Measurements from ENCODE around the gene GAREM2.
A peak's percentile ranks its signal among the peaks of the same experiment; 100 is the strongest.
"Not testable (repeated sequence)": the region's sequence is repeated elsewhere in the genome, so short reads cannot be mapped to it uniquely, and the experiment has no call there.

GAREM2 gene

GRCh38 chr2:26161926-26162325 is 11.0 kb upstream of the GAREM2 start:
- no peak overlapping the region for H3K4me3 Mint-ChIP-seq
- no peak overlapping the region for H3K27ac Mint-ChIP-seq
- peaks cover 0 to 5% of the 10 kb centered on the region in 2 donors for H3K4me1 Mint-ChIP-seq

DNA sequence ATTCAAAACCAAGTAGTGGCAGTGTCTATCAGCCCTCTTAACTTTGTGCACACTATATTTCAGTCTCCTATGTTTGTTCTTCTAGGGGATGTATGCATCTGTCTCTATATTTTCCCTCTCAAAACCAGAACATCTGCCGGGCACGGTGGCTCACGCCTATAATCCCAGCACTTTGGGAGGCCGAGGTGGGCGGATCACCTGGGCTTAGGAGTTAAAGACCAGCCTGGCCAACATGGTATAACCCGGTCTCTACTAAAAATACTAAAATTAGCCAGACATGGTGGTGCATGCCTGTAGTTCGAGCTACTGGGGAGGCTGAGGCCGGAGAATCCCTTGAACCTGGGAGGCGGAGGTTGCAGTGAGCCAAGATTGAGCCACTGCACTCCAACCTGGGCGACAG is 9.9 kb upstream of the GAREM2 start:
- Mint-ChIP-seq H3K36me3 (peaks cover 2 to 3% of the 10 kb centered on the region in 2 donors), H3K4me1 (peaks cover 0 to 5% of the 10 kb centered on the region in 2 donors), H3K9me3 (peaks cover 0 to 3% of the 10 kb centered on the region in 2 donors), H3K27ac (no peak overlapping the region), H3K4me3 (no peak overlapping the region), H3K27me3 (peaks cover 0 to 5% of the 10 kb centered on the region in 2 donors)
- DNase-seq (no peak), ATAC-seq (replicated peaks) (no peak)

More at GRCh38 chr2:26161926-26162325, 11.0 kb upstream of the GAREM2 start:
- Mint-ChIP-seq H3K36me3 (peaks cover 2 to 3% of the 10 kb centered on the region in 2 donors), H3K9me3 (peaks cover 2 to 3% of the 10 kb centered on the region in 2 donors), H3K27me3 (peaks cover 0 to 5% of the 10 kb centered on the region in 2 donors)
- no peak for DNase-seq
- no peak for ATAC-seq (replicated peaks)

GRCh38 chr2:26164231-26164630 is 8.7 kb upstream of the GAREM2 start:
- DNase-seq (no peak), ATAC-seq (replicated peaks) (no peak)
- H3K36me3 Mint-ChIP-seq: peaks cover 2 to 3% of the 10 kb centered on the region in 2 donors
- H3K9me3 Mint-ChIP-seq: peaks cover 0 to 3% of the 10 kb centered on the region in 2 donors
- peaks cover 0 to 5% of the 10 kb centered on the region in 2 donors for H3K27me3 Mint-ChIP-seq
- H3K4me3 Mint-ChIP-seq: no peak overlapping the region
- H3K27ac Mint-ChIP-seq: no peak overlapping the region
- H3K4me1 Mint-ChIP-seq: peaks cover 0 to 5% of the 10 kb centered on the region in 2 donors

- H3K27me3 Mint-ChIP-seq: peaks cover 0 to 5% of the 10 kb centered on the region in 2 donors
- ATAC-seq (replicated peaks): no peak
- peaks cover 2 to 3% of the 10 kb centered on the region in 2 donors for H3K36me3 Mint-ChIP-seq
- peaks cover 0 to 3% of the 10 kb centered on the region in 2 donors for H3K4me1 Mint-ChIP-seq
- H3K27ac Mint-ChIP-seq: no peak overlapping the region
- DNase-seq: no peak
- H3K9me3 Mint-ChIP-seq: peaks cover 0 to 3% of the 10 kb centered on the region in 2 donors
- no peak overlapping the region for H3K4me3 Mint-ChIP-seq
Measured at GRCh38 chr2:26164641-26165211, 8.2 kb upstream of the GAREM2 start.

DNA sequence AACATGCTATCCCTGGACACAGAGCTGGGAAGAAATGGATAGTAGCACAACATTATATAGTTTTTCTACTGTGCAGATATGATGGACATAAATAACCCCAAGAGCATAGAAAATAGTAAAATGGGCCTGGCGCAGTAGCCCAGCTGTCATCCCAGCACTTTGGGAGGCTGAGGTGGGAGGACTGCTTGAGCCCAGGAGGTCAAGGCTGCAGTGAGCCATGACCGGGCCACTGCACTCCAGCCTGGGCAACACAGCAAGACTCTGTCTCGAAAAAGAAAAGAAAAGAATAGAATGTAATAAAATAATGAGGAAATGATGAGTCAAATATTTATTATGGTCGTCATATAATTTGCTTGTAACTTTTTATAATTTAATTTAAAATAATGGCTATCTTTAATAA is 7.5 kb upstream of the GAREM2 start:
- Mint-ChIP-seq H3K9me3 (peaks cover 0 to under 1% of the 10 kb centered on the region in 2 donors), H3K4me1 (no peaks in the 10 kb centered on the region), H3K4me3 (no peak overlapping the region), H3K27ac (no peak overlapping the region), H3K27me3 (peaks cover 0 to 2% of the 10 kb centered on the region in 2 donors), H3K36me3 (peaks cover 0 to under 1% of the 10 kb centered on the region in 2 donors)
- ATAC-seq (replicated peaks) (no peak), DNase-seq (no peak)

GRCh38 chr2:26166541-26166940 is 6.3 kb upstream of the GAREM2 start:
- H3K27ac Mint-ChIP-seq; ATAC-seq (replicated peaks); DNase-seq; H3K9me3 Mint-ChIP-seq; H3K4me3 Mint-ChIP-seq; H3K4me1 Mint-ChIP-seq; H3K36me3 Mint-ChIP-seq; H3K27me3 Mint-ChIP-seq: not testable (repeated sequence)

DNA sequence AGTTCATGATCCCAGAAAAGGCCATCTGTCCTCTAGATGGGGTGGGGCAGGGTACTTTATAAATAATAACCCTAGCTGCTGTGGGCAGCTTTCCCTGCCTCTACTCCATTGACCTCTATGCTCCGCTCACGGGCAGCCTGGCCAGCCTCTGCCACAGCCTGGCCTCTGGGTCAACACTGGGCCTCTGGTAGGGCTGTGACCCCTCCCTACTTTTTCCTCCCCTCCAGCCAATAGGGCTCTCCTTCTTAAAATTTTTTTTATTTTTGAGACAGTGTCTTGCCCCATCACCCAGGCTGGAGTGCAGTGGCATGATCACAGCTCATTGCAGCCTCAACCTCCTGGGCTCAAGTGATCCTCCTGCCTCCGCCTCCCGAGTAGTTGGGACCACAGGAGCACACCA is 4.1 kb upstream of the GAREM2 start:
- no peak for DNase-seq
- ATAC-seq (replicated peaks): no peak
- Mint-ChIP-seq H3K4me1 (peaks cover 10 to 12% of the 10 kb centered on the region in 2 donors), H3K4me3 (no peak overlapping the region), H3K27me3 (peaks cover 23% of the 10 kb centered on the region in 2 donors), H3K9me3 (peaks cover 0 to 1% of the 10 kb centered on the region in 2 donors), H3K36me3 (peaks cover 6% of the 10 kb centered on the region in 2 donors), H3K27ac (no peak overlapping the region)

GRCh38 chr2:26169226-26169625 is 3.7 kb upstream of the GAREM2 start:
- Mint-ChIP-seq H3K36me3 (peaks cover 6% of the 10 kb centered on the region in 2 donors), H3K4me1 (peaks cover 10 to 15% of the 10 kb centered on the region in 2 donors), H3K9me3 (peaks cover 0 to 1% of the 10 kb centered on the region in 2 donors), H3K27me3 (peaks cover 25 to 27% of the 10 kb centered on the region in 2 donors), H3K4me3 (no peak overlapping the region), H3K27ac (no peak overlapping the region)
- ATAC-seq (replicated peaks): no peak
- no peak for DNase-seq

DNA sequence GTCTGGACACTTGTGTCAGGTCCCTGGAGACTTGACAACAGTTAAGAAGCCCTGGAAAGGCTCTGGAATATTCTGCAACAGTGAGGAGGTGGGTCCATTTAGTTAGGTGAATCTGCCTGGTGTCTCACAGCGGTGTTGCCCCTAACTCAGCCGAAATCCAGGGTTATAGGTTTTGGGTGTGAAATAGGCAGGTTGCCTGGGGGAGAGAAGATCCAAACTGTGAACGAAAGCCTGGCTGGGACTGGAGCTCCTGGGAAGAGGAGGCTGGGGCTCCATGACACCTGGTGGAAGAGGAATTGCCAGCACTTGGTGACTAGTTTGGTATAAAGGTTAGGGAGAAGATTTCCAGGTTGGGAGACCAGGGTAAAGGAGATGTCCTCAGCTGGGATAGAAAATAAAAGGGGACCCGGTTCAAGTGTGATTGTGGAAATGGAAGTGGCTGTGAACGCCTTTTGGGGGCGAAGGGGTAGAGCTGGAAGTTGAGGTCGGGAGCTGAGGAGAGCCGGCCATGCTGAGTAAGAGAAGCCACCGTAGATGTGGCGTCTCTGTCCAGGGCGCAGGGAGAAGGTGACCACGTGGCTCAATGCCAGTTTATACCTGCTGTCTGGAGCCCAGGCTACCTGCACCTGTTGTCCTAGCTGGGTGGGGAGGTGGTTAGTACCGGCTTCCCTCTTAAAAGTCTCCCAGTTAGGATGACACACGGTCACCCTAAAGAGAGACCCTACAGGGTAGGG is 3.0 kb upstream of the GAREM2 start:
- Mint-ChIP-seq H3K27me3 (peaks cover 31 to 33% of the 10 kb centered on the region in 2 donors), H3K27ac (no peak overlapping the region), H3K4me3 (no peak overlapping the region), H3K4me1 (peaks cover 13 to 18% of the 10 kb centered on the region in 2 donors), H3K9me3 (peaks cover 0 to 1% of the 10 kb centered on the region in 2 donors), H3K36me3 (peaks cover 6% of the 10 kb centered on the region in 2 donors)
- ATAC-seq (replicated peaks) (no peak), DNase-seq (no peak)

DNA sequence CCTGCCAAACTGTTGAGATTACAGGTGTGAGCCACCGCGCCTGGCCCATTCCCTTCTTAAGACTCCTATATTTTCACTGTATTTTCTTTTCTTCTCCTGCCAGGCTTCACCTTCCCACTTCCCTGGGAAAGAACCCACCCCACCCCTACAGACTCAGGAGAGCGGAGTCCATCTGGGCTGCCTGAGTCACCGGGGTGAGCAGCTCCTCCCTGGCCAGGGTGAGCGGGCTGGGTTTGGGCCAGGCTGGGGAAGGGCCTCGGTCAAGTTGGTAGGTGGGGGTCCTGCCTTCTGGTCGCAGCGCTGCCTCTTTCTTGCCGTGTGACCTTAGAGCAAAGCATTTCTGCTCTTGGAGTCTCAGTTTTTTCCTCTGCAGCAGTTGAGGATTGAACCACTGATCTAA is 2.1 kb upstream of the GAREM2 start:
- peaks cover 0 to 1% of the 10 kb centered on the region in 2 donors for H3K9me3 Mint-ChIP-seq
- peaks cover 39 to 42% of the 10 kb centered on the region in 2 donors for H3K27me3 Mint-ChIP-seq
- H3K4me3 Mint-ChIP-seq: no peak overlapping the region
- no peak for ATAC-seq (replicated peaks)
- peaks cover 15 to 18% of the 10 kb centered on the region in 2 donors for H3K4me1 Mint-ChIP-seq
- peaks cover 6% of the 10 kb centered on the region in 2 donors for H3K36me3 Mint-ChIP-seq
- no peak for DNase-seq
- no peak overlapping the region for H3K27ac Mint-ChIP-seq

GRCh38 chr2:26172189-26172870 is 558 bp upstream of the GAREM2 start:
- H3K4me1 Mint-ChIP-seq: peaks cover 15 to 18% of the 10 kb centered on the region in 2 donors
- peaks cover 0 to 1% of the 10 kb centered on the region in 2 donors for H3K9me3 Mint-ChIP-seq
- peaks cover 47 to 48% of the 10 kb centered on the region in 2 donors for H3K27me3 Mint-ChIP-seq
- H3K27ac Mint-ChIP-seq: peak overlapping the region; percentile 56
- H3K4me3 Mint-ChIP-seq: peak overlapping the region; percentile 85 to 88
- DNase-seq: no peak
- ATAC-seq (replicated peaks): no peak
- H3K36me3 Mint-ChIP-seq: peaks cover 6% of the 10 kb centered on the region in 2 donors

- ATAC-seq (replicated peaks): no peak
- H3K4me1 Mint-ChIP-seq: peaks cover 15 to 22% of the 10 kb centered on the region in 2 donors
- no peak for DNase-seq
- H3K9me3 Mint-ChIP-seq: peaks cover 0 to 1% of the 10 kb centered on the region in 2 donors
- H3K27ac Mint-ChIP-seq: peak overlapping the region; percentile 67
- peak overlapping the region; percentile 76 to 83 for H3K4me3 Mint-ChIP-seq
- peaks cover 6% of the 10 kb centered on the region in 2 donors for H3K36me3 Mint-ChIP-seq
- H3K27me3 Mint-ChIP-seq: peaks cover 48 to 50% of the 10 kb centered on the region in 2 donors
Measured at GRCh38 chr2:26173776-26174482, 1.0 kb downstream of the GAREM2 start.

DNA sequence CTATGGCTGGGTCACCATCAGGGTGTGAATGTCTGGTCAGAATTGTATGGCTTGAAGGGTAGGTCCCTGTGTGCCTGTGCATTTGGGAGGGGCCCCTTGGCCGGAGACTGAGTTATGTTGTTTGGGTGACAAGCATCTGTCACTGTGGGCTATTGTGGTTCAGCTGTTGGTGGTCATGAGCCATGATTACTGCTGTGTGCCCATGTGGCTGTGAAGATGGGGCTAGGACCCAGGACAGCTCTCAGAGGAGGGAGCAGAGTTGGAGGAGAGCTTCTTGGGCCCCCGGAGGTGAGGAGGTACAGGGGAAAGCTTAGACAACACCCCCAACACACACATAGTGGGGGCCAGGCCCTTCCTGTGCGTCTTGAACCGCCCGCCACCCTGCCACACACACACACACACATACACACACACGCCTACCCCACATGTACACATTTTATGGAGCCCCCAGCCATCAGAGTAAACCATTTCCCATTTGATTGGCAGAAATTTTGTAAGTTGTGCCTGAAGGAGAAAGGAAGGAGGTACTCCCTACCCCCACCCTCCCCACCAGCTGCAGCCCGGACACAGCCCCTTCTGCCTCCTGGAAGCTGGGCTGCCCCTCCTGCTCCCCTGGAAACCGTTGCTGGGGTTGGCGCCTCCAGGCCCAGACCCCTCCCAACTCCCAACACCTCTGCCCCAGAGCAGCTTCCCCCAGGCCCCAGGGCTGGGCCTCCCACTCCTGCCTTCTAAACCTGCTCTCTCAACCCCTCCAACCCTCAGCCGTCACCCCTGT is 2.0 kb downstream of the GAREM2 start:
- peaks cover 20 to 29% of the 10 kb centered on the region in 2 donors for H3K4me1 Mint-ChIP-seq
- peaks cover 0 to 1% of the 10 kb centered on the region in 2 donors for H3K9me3 Mint-ChIP-seq
- ATAC-seq (replicated peaks) (peak in 1 of 2 donors; percentile 16), DNase-seq (no peak)
- no peak overlapping the region for H3K4me3 Mint-ChIP-seq
- no peak overlapping the region for H3K27ac Mint-ChIP-seq
- H3K36me3 Mint-ChIP-seq: peaks cover 6% of the 10 kb centered on the region in 2 donors
- H3K27me3 Mint-ChIP-seq: peaks cover 56 to 57% of the 10 kb centered on the region in 2 donors

Measured in stimulated activated naive B cell treated with anti-CD40 and anti-IgM and Interleukin-4, amounts not matched to agents 10 μg/mL and 1 μg/mL and 100 μg/mL, for 72 hours (primary cell).